Heart right ventricle (tissue), 16 donors: ENCODE data around the gene ZNF423. TPM values are rescaled to one million over a fixed set of nuclear protein-coding genes. Genes with fewer than 3 reads are reported as not detected.

ENCODE experiments used
- ATAC-seq, 8 donors: fragments of 200-7000 bp; cut with Tn5 transposase; one replicate each; pipeline ENCODE4 v1.9.1; 2020; ENCODE audit warnings: mild to moderate bottlenecking in 8 of 8, moderate library complexity in 8 of 8, moderate number of reproducible peaks in 1 of 8
- DNase-seq, 2 donors: peaks; one replicate each; pipeline ENCODE4 v3.0.0-alpha.2; 2020
- H3K27ac ChIP-seq, 10 donors: fragments of 200-600 bp; sonication (generic) in 2 of 10; one replicate each; pipeline versions ENCODE4 v1.5.0 to v1.8.0; 2020 to 2022; ENCODE audit warnings: mild to moderate bottlenecking in 3 of 10
- H3K27me3 ChIP-seq, 7 donors: fragments of 200-600 bp; one replicate each; pipeline ENCODE4 v1.8.0; 2021 to 2022; ENCODE audit warnings: mild to moderate bottlenecking in 2 of 7
- H3K36me3 ChIP-seq, 9 donors: fragments of 200-600 bp; sonication (generic) in 1 of 9; one replicate each; pipeline versions ENCODE4 v1.5.0 to v1.8.0; 2020 to 2022; ENCODE audit warnings: mild to moderate bottlenecking in 2 of 9
- H3K4me1 ChIP-seq, 9 donors: fragments of 200-600 bp; sonication (generic) in 1 of 9; one replicate each; pipeline versions ENCODE4 v1.5.0 to v1.8.0; 2020 to 2022; ENCODE audit warnings: mild to moderate bottlenecking in 4 of 9
- H3K4me3 ChIP-seq, 10 donors: fragments of 200-600 bp; sonication (generic) in 2 of 10; one replicate each; pipeline versions ENCODE4 v1.5.0 to v1.8.0; 2020 to 2022; ENCODE audit warnings: mild to moderate bottlenecking in 7 of 10, moderate library complexity in 2 of 10
- H3K9me3 ChIP-seq, 11 donors: fragments of 200-600 bp in 10 of 11; sonication (generic) in 2 of 11; one replicate each; pipeline versions ENCODE4 v1.5.0 to v1.8.0; 2013 to 2022; ENCODE audit warnings: mild to moderate bottlenecking in 2 of 11, control low read depth in 1 of 11, moderate library complexity in 1 of 11
- CTCF ChIP-seq, 9 donors: fragments of 200-600 bp; sonication (generic) in 2 of 9; IDR thresholded peaks; one replicate each; pipeline versions ENCODE4 v1.5.0 to v1.8.0; 2021 to 2022; ENCODE audit warnings: antibody characterized with exemption in 9 of 9, mild to moderate bottlenecking in 5 of 9, moderate library complexity in 1 of 9
- WGBS, 2 donors: extraction: QIAGEN DNeasy Blood & Tissue Kit; methylation state at CpG; one replicate each; pipeline ENCODE4 v1.1.7; 2013; ENCODE audit warnings: inconsistent platforms in 1 of 2; 5-methylcytosine and 5-hydroxymethylcytosine counted together
- intact Hi-C, 10 donors: fragments of 100-400 bp; cut with DNase I; formaldehyde crosslinking; loops; one replicate each; pipeline versions ENCODE4 v1.11.1 to v1.14.2; 2022
- polyA plus RNA-seq, 2 donors: library from polyadenylated mRNA; stranded (reverse); fragments of 200-250 nt; gene quantifications; one replicate each; pipeline ENCODE4 v1.2.3, GENCODE V29; 2013
- total RNA-seq, 10 donors: library from RNA; stranded (reverse); fragmentation: NEBNext Ultra II Directional in 3 of 10; extraction: Animal tissue kit (Norgen Biotek cat#: 25700) in 3 of 10; gene quantifications; one replicate each; pipeline versions ENCODE4 v1.2.1 to v1.2.4, GENCODE V29; 2021 to 2023
- donor health status: Arrhythmogenic right ventricular cardiomyopathy.
- donor health status: ischemic (EF 13 %, LVEDD 7.1; RV severe dilation, severe dysfunction).
- donor health status: healthy with polysubstance abuse.
- donor health status: DM: no; HTN: yes; CAD: no.
- donor health status: DM: no; HTN: no; CAD: no.
- donor health status: ischemic (EF 25% LVEDD 6.9; RV normal size, moderate dysfunction).
- donor health status: ischemic (EF 25% LVEDD 5.7; RV mildly dilated, moderate dysfunction).
- donor health status: healthy.
- donor health status: DM: yes; HTN: yes; CAD: no.
- donor health status: Ischemic cardiomyopathy.
- donor health status: ischemic (EF 35%, LVEDD 5.7; RV mildly dilated, moderate dysfunction).
- donor health status: nonischemic (EF 11% LVEDD 7.7; RV severe dilation, severe dysfunction).
- donor health status: DM: yes; HTN: yes; CAD: no.
- donor health status: PGD.
- donor health status: ischemic (EF 29% LVEDD 5.4; RV normal size, mild dysfunction).
- donor health status: nonischemic (EF 23%, LVEDD 6.1; RV moderate dilation, normal function).

ZNF423 gene
- total and polyA plus RNA-seq, 12 donors, result 2.6 to 10.6 (median 7.0) TPM

GRCh38 chr16:49478107-49478506, 377.8 kb downstream of the ZNF423 start:
- no peak for TF ChIP-seq CTCF (IDR thresholded peaks at IDR 0.05)
- DNase-seq, result no peak
- Histone ChIP-seq H3K9me3 (no peaks in the 10 kb centered on the region), H3K36me3 (no peaks in the 10 kb centered on the region), H3K27me3 (peaks cover 0 to 24% (median 0%) of the 10 kb centered on the region in 7 donors), H3K4me3 (no peak overlapping the region), H3K4me1 (no peaks in the 10 kb centered on the region), H3K27ac (no peak overlapping the region)
- ATAC-seq, result no peak
- WGBS, 2 donors, result 74 to 75% methylated on average over 3 of the region's 3 CpGs
- intact Hi-C loops, result no loop called here

- TF ChIP-seq CTCF (IDR thresholded peaks at IDR 0.05), result no peak
- Histone ChIP-seq H3K4me1 (no peaks in the 10 kb centered on the region), H3K36me3 (no peaks in the 10 kb centered on the region), H3K27me3 (peaks cover 0 to 24% (median 0%) of the 10 kb centered on the region in 7 donors), H3K9me3 (no peaks in the 10 kb centered on the region), H3K4me3 (no peak overlapping the region), H3K27ac (no peak overlapping the region)
- ATAC-seq (no peak), DNase-seq (no peak)
- intact Hi-C loops, result no loop called here
These were observed 378.5 kb downstream of the ZNF423 start for GRCh38 chr16:49477250-49477895.

GRCh38 chr16:49474741-49475140, 381.2 kb downstream of the ZNF423 start:
- Histone ChIP-seq H3K9me3 (no peaks in the 10 kb centered on the region), H3K36me3 (no peaks in the 10 kb centered on the region), H3K27ac (no peak overlapping the region), H3K4me3 (no peak overlapping the region), H3K4me1 (no peaks in the 10 kb centered on the region), H3K27me3 (peaks cover 0 to 24% (median 0%) of the 10 kb centered on the region in 7 donors)
- intact Hi-C loops, result no loop called here
- TF ChIP-seq CTCF (IDR thresholded peaks at IDR 0.05), result no peak
- no peak for DNase-seq
- 76 to 77% methylated on average over 11 of the region's 11 CpGs for WGBS, 2 donors
- no peak for ATAC-seq

DNA sequence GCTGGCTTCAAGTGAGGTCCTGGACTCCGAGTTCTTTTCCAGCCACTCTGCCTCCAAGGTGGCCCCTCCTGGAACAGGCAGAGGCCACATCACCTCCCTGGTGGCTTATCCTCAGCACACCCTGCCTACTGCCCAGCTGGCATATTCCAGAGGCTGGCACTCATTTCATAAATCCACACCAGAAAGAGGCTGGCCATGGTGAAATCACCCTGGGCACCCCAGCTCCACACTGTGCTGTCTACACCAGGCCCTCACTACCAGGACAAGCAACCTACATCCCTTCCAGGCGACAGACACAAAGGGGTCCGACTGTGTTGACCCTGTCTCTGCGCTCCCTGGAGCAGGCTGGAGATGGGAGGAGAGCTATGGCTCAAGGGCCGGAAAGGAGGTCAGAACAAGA, 382.1 kb downstream of the ZNF423 start:
- intact Hi-C loops, result no loop called here
- Histone ChIP-seq H3K36me3 (no peaks in the 10 kb centered on the region), H3K27me3 (peaks cover 0 to 21% (median 0%) of the 10 kb centered on the region in 7 donors), H3K4me1 (no peaks in the 10 kb centered on the region), H3K4me3 (no peak overlapping the region), H3K9me3 (no peaks in the 10 kb centered on the region), H3K27ac (no peak overlapping the region)
- ATAC-seq, result no peak
- 69 to 94% methylated on average over 5 of the region's 5 CpGs for WGBS, 2 donors
- DNase-seq, result no peak
- TF ChIP-seq CTCF (IDR thresholded peaks at IDR 0.05), result no peak
